WTC11 (cell line): Measurements from ENCODE around the gene P4HB. TPM values are rescaled to one million over a fixed set of nuclear protein-coding genes. Genes with fewer than 3 reads are reported as not detected.

Experiments
- ATAC-seq: fragments of 200-7000 bp; cut with Tn5 transposase; 2 replicates; pipeline ENCODE4 v1.10.0; 2021; ENCODE audit warnings: mild to moderate bottlenecking, moderate library complexity
- CTCF ChIA-PET: fragments of 300-600 bp; sonication (Branson Sonifier 250); formaldehyde crosslinking; loops from one replicate; lab custom pipeline; 2021; ENCODE audit warnings: antibody characterized with exemption; lab: Charles Lee
- POLR2A ChIA-PET: fragments of 350-600 bp; sonication (Branson Sonifier 250); formaldehyde crosslinking; loops from one replicate; lab custom pipeline; 2021; ENCODE audit warnings: antibody characterized with exemption; lab: Charles Lee
- DNase-seq: peaks from one replicate; pipeline ENCODE4 v3.0.0; 2021; ENCODE audit warnings: low spot score
- H3K27ac Mint-ChIP-seq: 2 replicates; pipeline ENCODE4 v1.8.0; 2021; ENCODE audit warnings: mixed read lengths
- H3K27me3 Mint-ChIP-seq: 2 replicates; pipeline ENCODE4 v1.8.0; 2021; ENCODE audit warnings: low read depth, mild to moderate bottlenecking, moderate library complexity, mixed read lengths
- H3K36me3 Mint-ChIP-seq: 2 replicates; pipeline ENCODE4 v1.8.0; 2021; ENCODE audit warnings: mixed read lengths
- H3K4me1 Mint-ChIP-seq: 2 replicates; pipeline ENCODE4 v1.8.0; 2022; ENCODE audit warnings: mixed read lengths
- H3K4me3 Mint-ChIP-seq: 2 replicates; pipeline ENCODE4 v1.8.0; 2021; ENCODE audit warnings: mild to moderate bottlenecking, moderate library complexity, mixed read lengths
- H3K9me3 Mint-ChIP-seq: 2 replicates; pipeline ENCODE4 v1.8.0; 2021; ENCODE audit warnings: mixed read lengths
- AR ChIP-seq: fragments of 250-450 bp; sonication (Bioruptor Pico); IDR thresholded peaks from 2 replicates; pipeline ENCODE4 v1.9.0; 2021; ENCODE audit warnings: mild to moderate bottlenecking
- CBFB ChIP-seq: sonication (generic); formaldehyde crosslinking; IDR thresholded peaks from 2 replicates; pipeline ENCODE4 v1.8.1; 2022; ENCODE audit warnings: mild to moderate bottlenecking, low read depth, missing genetic modification reagents
- CREB1 ChIP-seq: sonication (generic); formaldehyde crosslinking; IDR thresholded peaks from 2 replicates; pipeline ENCODE4 v1.8.0; 2023; ENCODE audit warnings: mild to moderate bottlenecking, missing genetic modification reagents
- EMX1 ChIP-seq: fragments of 250-450 bp; sonication (Bioruptor Pico); IDR thresholded peaks from 2 replicates; pipeline ENCODE4 v1.8.0; 2021; ENCODE audit warnings: mild to moderate bottlenecking
- IRF1 ChIP-seq: sonication (generic); formaldehyde crosslinking; IDR thresholded peaks from 2 replicates; pipeline ENCODE4 v1.8.0; 2023; ENCODE audit warnings: missing genetic modification reagents
- KAT7 ChIP-seq: sonication (generic); formaldehyde crosslinking; IDR thresholded peaks from 2 replicates; pipeline ENCODE4 v1.8.1; 2023; ENCODE audit warnings: missing genetic modification reagents, mild to moderate bottlenecking, borderline replicate concordance
- NFYB ChIP-seq: sonication (generic); formaldehyde crosslinking; conservative IDR thresholded peaks from 2 replicates; pipeline ENCODE4 v1.8.0; 2022; ENCODE audit warnings: low read depth, missing genetic modification reagents
- NR2C2 ChIP-seq: sonication (generic); formaldehyde crosslinking; IDR thresholded peaks from 2 replicates; pipeline ENCODE4 v1.8.0; 2022; ENCODE audit warnings: mild to moderate bottlenecking, missing genetic modification reagents
- NR3C1 ChIP-seq: sonication (generic); formaldehyde crosslinking; conservative IDR thresholded peaks from 2 replicates; pipeline ENCODE4 v1.8.1; 2023; ENCODE audit warnings: low read depth, mild to moderate bottlenecking, missing genetic modification reagents
- SOX15 ChIP-seq: fragments of 250-450 bp; sonication (Bioruptor Pico); IDR thresholded peaks from 2 replicates; pipeline ENCODE4 v1.9.0; 2021; ENCODE audit warnings: mild to moderate bottlenecking
- SP1 ChIP-seq: sonication (generic); formaldehyde crosslinking; conservative IDR thresholded peaks from 2 replicates; pipeline ENCODE4 v1.8.1; 2022; ENCODE audit warnings: missing genetic modification reagents
- STAT6 ChIP-seq: sonication (generic); formaldehyde crosslinking; conservative IDR thresholded peaks from 2 replicates; pipeline ENCODE4 v1.8.1; 2023; ENCODE audit warnings: mild to moderate bottlenecking, low read depth, missing genetic modification reagents, moderate library complexity
- TEAD4 ChIP-seq: sonication (generic); formaldehyde crosslinking; IDR thresholded peaks from 2 replicates; pipeline ENCODE4 v1.8.0; 2022; ENCODE audit warnings: mild to moderate bottlenecking, missing genetic modification reagents
- USF2 ChIP-seq: sonication (generic); formaldehyde crosslinking; IDR thresholded peaks from 2 replicates; pipeline ENCODE4 v1.8.1; 2023; ENCODE audit warnings: mild to moderate bottlenecking, missing genetic modification reagents, moderate library complexity
- ZNF219 ChIP-seq: sonication (generic); formaldehyde crosslinking; IDR thresholded peaks from 2 replicates; pipeline ENCODE4 v1.8.0; 2023; ENCODE audit warnings: missing genetic modification reagents, mild to moderate bottlenecking, borderline replicate concordance
- ZNF416 ChIP-seq: fragments of 250-450 bp; sonication (Bioruptor Pico); IDR thresholded peaks from 2 replicates; pipeline ENCODE4 v1.9.0; 2021; ENCODE audit warnings: mild to moderate bottlenecking, inconsistent platforms
- total RNA-seq: library from RNA; stranded (reverse); gene quantifications from 3 replicates; pipeline ENCODE4 v1.2.3, GENCODE V29; 2021
- TF ChIP-seq, protein P1 (sequence below): sonication (generic); formaldehyde crosslinking; IDR thresholded peaks from 2 replicates; pipeline ENCODE4 v1.8.1; 2023; ENCODE audit warnings: mild to moderate bottlenecking, missing genetic modification reagents
- TF ChIP-seq, protein P2 (sequence below): fragments of 250-450 bp; sonication (Bioruptor Pico); IDR thresholded peaks from 2 replicates; pipeline ENCODE4 v1.9.0; 2021; ENCODE audit warnings: mild to moderate bottlenecking, borderline replicate concordance

P4HB gene
- total RNA-seq, 1 experiment from 2014 or later: 380 TPM

GRCh38 chr17:81852237-81852636, 8.1 kb downstream of the P4HB start (continued):
- TF ChIP-seq STAT6 (CRISPR knock-in tag): no peak
- TF ChIP-seq USF2: no peak
- TF ChIP-seq, protein P1, sequence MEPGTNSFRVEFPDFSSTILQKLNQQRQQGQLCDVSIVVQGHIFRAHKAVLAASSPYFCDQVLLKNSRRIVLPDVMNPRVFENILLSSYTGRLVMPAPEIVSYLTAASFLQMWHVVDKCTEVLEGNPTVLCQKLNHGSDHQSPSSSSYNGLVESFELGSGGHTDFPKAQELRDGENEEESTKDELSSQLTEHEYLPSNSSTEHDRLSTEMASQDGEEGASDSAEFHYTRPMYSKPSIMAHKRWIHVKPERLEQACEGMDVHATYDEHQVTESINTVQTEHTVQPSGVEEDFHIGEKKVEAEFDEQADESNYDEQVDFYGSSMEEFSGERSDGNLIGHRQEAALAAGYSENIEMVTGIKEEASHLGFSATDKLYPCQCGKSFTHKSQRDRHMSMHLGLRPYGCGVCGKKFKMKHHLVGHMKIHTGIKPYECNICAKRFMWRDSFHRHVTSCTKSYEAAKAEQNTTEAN (CRISPR knock-in tag): no peak
- no peak for TF ChIP-seq ZNF416 (CRISPR knock-in tag)
- TF ChIP-seq NFYB: no peak
- TF ChIP-seq ZNF219 (CRISPR knock-in tag): no peak
- no peak for TF ChIP-seq KAT7 (CRISPR knock-in tag)
- TF ChIP-seq AR (CRISPR knock-in tag): no peak
- TF ChIP-seq, protein P2, sequence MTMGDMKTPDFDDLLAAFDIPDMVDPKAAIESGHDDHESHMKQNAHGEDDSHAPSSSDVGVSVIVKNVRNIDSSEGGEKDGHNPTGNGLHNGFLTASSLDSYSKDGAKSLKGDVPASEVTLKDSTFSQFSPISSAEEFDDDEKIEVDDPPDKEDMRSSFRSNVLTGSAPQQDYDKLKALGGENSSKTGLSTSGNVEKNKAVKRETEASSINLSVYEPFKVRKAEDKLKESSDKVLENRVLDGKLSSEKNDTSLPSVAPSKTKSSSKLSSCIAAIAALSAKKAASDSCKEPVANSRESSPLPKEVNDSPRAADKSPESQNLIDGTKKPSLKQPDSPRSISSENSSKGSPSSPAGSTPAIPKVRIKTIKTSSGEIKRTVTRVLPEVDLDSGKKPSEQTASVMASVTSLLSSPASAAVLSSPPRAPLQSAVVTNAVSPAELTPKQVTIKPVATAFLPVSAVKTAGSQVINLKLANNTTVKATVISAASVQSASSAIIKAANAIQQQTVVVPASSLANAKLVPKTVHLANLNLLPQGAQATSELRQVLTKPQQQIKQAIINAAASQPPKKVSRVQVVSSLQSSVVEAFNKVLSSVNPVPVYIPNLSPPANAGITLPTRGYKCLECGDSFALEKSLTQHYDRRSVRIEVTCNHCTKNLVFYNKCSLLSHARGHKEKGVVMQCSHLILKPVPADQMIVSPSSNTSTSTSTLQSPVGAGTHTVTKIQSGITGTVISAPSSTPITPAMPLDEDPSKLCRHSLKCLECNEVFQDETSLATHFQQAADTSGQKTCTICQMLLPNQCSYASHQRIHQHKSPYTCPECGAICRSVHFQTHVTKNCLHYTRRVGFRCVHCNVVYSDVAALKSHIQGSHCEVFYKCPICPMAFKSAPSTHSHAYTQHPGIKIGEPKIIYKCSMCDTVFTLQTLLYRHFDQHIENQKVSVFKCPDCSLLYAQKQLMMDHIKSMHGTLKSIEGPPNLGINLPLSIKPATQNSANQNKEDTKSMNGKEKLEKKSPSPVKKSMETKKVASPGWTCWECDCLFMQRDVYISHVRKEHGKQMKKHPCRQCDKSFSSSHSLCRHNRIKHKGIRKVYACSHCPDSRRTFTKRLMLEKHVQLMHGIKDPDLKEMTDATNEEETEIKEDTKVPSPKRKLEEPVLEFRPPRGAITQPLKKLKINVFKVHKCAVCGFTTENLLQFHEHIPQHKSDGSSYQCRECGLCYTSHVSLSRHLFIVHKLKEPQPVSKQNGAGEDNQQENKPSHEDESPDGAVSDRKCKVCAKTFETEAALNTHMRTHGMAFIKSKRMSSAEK (CRISPR knock-in tag): no peak
- TF ChIP-seq IRF1 (CRISPR knock-in tag): no peak
- no peak for TF ChIP-seq TEAD4 (CRISPR knock-in tag)

DNA sequence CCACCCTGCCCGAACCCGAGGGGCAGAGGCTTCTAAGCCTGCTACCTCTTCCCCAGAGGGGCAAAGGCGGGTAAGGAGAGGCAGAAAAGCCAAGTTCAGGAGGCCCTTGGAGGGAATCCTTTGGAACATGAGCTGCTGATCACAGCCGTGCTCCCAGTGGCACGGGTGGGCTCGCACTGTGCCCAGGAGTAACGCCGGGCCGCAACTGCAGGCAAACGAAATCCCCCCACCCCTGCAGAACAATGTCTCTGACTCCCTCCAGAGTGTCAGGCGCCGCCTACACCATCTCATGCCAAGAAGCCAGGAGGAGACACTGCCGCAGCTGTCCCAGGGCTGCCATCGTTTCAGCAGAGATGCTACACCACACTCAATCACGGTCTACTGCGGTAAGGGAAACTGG, 8.9 kb downstream of the P4HB start:
- ATAC-seq (no peak), DNase-seq (no peak)
- Mint-ChIP-seq H3K27me3 (no peaks in the 10 kb centered on the region), H3K27ac (no peak overlapping the region; the same call in 1 of the 2 replicates), H3K36me3 (peaks cover 54% of the 10 kb centered on the region), H3K9me3 (no peaks in the 10 kb centered on the region), H3K4me3 (no peak overlapping the region), H3K4me1 (no peaks in the 10 kb centered on the region)
- CTCF ChIA-PET: no interaction called here
- POLR2A ChIA-PET: no interaction called here
- no peak for TF ChIP-seq NR2C2 (CRISPR knock-in tag)
- no peak for TF ChIP-seq STAT6 (CRISPR knock-in tag)
- no peak for TF ChIP-seq CREB1 (CRISPR knock-in tag)
- no peak for TF ChIP-seq EMX1 (CRISPR knock-in tag)
- no peak for TF ChIP-seq CBFB
- no peak for TF ChIP-seq NR3C1
- no peak for TF ChIP-seq TEAD4 (CRISPR knock-in tag)
- TF ChIP-seq SOX15 (CRISPR knock-in tag): no peak
- no peak for TF ChIP-seq SP1 (CRISPR knock-in tag)
- TF ChIP-seq, all 79 proteins: peak for 0
